HG02623 (cell line): ENCODE data around the gene YOD1.

Source experiments
- ATAC-seq: cut with Tn5 transposase; IDR thresholded peaks from one replicate; pipeline ENCODE4 v1.9.1; 2021; ENCODE audit warnings: moderate library complexity; ENCODE audit not compliant: unreplicated experiment

The YOD1 gene

DNA sequence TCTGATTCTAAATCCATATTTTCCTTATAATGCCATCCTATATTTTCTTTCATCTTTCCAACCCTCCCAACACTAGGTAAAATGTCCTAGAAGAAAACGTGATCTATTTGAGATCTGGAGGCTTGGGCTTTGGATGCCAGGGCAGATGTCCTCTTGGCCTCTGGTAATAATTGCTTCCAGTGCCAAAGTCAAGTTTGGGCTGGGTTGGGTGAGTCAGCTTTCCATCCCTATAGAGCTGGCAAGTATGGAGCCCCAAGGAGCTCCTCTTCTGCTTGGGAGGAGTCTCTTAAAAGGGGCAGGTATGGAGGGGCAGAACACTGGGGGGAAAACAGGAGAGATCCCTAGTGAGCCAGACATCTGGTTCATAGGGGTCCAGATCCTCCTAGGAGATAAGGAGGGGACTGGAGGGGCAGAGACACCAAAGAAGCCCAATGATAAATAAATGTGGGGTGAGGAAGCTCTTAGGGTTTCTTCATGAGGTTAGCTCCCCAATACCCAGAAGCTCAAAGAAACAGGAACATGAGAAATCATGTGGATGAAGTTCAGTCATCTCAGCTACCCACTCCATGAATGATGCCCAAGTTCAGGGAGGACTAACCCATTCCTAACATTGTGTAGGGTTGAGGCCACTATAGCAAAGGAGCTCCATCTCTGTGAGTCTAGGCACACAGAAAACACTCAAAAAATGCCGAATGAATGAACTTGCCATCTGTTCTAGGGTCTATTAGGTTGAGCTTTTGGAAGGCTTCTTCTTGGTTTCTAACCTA, 21.9 kb downstream of the YOD1 start:
- no peak for ATAC-seq

DNA sequence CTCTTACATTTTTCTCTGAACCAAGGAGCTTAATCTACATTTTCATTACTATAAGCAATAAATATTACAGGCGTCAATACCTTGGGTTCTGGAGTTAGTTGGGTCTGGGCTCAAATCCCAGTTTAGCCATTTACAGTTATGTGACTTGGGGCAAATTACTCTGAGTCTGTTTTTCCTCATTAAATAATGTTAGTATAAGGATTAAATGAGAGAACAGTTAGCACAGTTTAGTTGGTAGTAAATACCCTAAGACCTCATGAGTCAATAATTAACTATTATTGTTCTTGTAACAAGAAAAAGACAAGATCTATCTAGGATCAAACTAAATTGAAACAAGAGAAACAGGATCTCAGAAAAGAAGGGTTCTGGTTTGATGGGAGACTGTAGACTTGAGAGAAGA, 23.1 kb downstream of the YOD1 start:
- no peak for ATAC-seq

DNA sequence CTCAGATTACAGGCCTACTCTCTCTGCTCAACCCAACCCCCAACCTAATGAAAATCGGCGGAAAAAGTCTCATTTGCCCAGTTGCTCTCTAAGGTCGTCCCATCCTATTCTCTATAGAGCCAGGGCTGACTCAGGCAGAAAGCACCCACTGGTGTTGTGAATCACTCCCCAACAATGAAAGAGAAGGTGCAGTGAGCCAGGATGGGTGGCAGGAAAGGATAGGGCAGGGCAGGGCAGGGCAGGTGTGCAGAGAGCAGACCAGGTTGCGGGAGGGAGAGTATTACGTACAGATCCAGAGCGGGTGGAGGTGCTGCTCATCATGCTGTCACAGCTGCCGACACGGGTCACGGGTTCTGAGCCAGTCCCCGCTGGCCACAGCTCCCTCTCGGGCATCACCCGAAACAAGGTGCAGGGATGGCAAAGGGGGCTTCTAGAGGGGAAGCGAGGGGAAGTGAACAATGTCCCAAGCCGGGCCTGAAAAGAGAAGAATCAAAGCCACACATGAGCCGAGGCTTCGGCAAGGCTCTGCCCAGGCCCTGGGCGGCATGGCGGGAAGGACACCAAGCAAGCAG, 23.7 kb downstream of the YOD1 start:
- ATAC-seq, result no peak

DNA sequence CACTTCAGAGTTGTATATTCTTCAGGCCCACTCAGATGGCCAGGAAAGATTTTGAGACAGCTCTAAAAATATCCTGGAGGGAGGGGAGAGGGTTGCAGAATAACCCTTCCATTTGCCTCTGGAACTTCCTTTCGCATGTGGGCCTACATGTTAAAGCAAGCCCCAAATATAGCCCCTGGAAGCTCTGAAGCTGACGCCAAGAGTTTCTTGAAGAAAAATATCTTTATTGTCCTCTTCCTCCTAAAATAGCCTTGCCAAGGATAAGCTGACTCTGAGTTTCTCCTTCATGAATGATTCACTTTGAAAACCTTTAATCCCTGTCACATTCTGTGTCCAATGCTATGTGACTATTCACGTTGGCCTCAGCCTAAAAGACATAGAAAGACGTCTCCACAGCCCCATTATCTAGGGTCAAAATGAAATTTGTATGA, 24.9 kb downstream of the YOD1 start:
- ATAC-seq, result no peak

DNA sequence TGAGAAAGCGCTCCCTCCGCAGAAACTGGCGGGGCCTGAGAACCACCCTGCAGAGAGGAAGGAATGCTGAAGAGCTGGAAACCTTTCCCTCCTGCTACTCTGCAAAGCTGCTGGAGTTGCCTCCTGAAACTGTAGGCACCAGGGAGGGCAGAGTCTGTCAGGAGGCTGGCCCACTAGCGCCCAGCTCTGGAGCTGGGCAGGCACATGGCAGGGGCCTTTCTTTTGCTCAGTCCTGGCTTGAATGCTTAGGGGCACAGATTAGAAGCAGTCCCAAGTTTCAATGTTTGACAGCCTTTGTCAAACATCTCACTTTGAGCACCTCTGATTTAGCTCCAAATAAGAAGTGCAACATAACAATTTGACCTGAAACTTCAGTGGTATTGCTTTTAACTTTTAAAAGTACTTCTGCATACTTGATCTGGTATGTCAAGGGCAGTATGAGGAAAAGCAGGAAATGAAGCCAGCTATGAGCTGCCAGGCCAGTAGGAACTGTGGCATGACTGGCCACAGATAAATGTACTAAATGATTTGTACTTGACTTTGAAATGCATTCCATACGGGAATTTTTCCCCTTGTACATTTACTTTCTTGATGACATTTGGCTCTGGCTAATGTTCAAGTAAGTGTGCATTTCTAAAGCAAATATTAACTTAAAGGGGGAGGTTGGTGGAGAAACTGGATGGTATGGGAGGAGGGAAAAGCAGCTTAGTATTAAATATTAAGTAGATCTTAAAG, 25.7 kb downstream of the YOD1 start:
- no peak for ATAC-seq

DNA sequence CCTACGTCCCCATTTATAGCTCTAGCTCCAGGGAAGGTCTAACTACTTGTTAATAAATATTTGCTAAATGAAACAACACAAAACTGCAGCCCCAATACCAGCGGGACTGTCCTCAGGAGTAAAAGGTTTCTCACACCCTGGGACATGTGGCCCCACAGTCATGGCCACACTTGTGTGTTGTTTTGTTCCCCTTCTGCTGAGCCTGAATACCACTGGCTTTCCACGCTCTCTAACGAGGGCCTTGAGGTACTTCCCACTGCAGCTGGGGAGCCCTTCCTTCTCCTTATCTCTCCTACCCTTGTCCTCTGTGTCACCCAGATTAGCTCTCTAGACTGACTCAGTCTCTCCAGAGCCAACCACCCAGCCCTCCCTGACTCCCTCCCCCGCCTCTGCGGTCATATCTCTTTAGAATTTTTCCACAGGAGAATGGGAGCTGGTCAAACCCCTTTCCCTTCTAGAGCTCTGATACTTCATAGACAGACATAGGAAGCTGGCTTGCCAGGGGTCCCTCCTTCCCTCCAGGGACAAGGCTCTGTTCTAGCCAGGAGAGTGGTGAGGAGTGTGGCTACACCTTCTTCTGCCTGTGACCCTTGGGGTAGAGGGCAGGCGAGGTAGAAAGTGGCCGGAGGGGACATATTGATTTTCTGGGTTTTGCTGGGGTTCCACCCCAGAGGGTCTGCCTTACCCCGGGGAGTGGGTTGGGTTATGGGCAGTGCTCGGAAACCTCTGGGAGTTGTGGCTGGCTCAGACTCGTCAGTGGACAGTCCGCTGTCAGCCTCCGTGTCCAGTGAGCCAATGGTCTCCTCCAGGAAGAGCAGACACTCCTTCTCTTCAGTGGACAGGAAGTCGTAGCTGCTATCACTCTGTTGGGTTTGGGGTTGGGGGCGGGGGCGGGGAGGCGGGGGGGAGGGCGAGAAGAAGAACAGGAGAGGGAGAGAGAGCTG, 26.5 kb downstream of the YOD1 start:
- ATAC-seq, result no peak

DNA sequence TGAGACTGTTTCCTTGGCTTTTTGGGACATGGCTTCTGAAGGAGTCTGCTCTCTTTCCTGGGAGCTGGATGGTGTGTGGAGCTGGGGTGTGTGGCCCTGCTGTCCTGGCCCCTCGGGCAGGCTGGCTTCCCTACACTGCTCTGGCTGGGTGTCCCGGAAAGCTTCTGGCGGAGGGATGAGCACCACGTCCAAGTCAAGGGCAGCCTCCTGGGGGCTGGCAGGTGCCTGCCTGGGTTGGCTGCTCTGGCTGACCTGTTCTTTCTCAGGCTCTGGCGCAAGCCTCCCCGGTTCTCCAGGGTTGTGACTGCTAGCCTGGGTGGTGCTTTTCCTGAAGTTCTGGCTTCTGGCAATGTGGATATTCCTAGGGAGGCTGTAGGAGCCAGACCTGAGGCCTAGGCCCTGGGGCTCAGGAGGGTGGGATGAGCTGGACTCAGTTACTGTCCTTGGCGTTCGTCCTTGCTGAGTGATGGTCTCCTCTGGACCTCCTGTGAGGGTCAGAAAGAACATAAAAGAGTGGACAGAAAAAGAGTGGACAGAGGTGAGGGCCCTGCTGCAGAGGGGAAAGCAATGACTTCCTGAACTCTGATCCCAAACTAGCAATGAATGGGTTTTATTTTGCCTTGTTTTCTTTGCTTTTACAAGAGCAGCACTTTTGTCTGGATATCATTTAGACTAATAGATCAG, 27.9 kb downstream of the YOD1 start:
- ATAC-seq, result no peak

DNA sequence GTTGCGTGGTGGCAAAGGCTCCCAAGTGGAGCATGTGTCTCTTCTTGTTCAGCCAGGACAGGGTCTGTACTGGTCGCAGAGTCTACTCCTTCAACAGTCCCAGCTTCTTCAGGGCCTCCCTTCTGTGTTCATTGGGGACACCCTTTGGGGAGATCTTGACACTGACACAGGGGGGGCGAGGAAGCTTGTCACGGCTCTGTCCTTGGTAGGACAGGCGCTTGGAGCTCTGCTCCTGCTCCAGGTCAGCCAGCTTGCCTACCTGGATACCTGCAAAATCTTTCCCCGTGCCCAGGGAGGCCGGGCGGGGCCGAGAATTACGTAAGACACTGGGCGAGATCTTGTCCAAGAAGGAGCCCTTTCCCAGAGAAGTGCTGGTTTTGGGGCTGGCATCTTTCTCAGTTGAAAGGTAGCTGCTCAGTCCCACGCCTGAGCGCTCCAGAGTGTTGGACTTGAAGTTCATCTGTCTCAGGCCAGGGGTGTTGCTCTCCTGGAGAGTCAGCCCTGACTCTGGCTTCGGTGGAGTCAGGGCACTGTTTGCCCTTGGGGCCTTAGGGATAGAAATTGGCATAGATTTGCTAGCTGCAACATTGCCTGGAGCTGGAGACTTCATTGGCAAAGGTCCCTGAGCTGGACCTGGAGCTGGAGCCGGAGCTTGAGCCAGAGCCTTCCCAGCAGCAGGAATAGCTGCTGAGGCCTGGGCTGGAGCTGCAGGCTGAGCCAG, 29.0 kb downstream of the YOD1 start:
- ATAC-seq, result no peak

DNA sequence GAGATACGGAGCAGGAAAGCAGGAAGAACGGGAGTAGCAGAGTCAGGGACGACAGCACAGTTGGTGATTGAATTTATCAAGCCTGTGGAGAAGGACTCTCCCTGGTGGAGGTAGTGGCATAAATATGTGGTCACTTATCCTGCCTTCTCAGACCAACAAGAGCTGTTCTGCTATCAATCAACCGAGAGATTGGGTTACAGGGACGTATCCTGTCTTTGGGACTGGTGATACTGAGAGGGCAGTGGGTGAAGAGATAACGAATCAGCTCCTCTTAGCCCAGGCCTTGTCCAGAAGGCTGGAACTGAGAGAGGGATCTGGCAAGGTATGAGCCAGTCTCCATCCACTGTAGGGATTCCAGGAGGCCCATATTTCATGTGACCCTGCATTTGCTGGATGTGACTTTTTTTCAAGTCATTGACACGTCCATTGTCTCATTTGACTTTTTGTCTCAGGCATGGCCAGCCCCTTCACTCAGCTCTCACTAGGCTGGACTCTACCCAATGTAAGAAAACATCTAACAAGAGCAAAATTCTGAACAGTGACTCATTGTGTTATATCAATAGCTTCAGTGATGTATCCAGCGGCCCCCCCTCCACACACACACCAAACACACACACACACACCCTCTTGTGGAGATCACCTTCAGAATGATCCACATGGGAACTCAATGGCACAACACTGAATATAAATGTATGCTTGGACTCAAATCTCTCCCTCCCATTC, 29.7 kb downstream of the YOD1 start:
- ATAC-seq, result no peak

DNA sequence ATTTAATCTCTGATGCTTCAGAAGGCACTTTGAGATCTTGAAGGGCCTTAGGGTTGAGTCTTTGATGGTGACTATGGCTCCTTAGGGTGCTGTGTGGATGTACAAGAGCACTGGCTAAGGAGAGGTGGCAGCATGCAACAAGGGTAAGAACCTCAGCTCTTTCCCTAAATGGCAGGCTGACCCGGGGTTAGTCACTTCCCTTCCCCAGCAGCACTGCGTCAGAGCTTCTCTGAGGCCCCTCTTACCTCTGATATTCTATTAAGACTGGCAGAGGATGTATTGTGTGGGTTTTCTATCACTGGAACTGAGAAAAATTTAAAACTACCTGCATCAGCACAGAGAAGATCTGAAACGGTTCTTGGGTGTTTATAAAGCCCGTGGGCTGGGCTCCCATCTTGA, 30.3 kb downstream of the YOD1 start:
- no peak for ATAC-seq

DNA sequence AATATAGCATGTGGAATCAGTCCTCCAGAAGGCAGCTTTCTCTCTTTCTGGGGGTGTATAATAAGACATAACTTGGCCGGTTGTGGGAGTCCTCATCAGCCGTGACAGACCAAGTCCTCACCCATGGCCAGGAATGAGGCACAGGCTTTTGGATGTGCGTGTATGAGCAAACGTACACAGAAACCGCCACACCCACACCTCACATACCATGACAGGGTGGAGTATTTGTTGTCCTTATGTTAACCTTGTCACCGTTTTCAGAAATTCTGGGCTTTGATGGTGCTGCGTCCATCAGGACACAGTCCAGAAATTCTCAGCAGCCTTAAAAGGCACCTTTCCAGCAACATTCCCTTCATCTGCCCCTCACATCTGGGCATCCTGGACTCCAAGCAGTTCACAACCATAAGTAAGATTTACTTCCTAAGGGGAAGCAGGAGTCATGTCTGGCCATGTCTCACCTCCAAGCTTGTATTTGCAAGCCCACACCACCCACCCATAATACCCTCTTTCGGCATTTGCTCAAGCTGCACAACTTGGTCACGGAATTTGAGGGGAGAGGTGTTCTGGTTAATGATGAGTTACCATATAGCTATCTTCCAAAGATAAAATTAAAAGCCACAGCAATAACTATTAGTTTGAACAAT, 30.8 kb downstream of the YOD1 start:
- ATAC-seq, result no peak

DNA sequence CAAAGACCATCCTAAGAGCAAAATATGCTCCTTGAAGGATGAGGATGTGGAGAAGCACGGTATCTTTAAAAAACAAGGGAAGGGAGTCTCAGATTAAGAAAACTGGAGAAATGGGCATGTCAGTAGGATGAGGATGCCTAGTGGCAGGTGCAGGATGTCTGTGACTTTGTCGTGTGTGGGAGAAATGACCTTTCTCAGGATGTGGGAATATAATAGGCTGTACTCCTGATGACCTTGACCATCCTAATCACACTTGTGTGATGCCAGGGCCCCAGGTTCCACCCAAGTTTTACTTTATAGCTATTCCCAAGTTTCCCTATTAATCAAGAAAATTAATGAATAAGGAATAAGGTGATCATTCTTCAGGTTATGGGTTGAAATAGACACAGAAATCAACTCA, 31.3 kb downstream of the YOD1 start:
- ATAC-seq, result no peak

DNA sequence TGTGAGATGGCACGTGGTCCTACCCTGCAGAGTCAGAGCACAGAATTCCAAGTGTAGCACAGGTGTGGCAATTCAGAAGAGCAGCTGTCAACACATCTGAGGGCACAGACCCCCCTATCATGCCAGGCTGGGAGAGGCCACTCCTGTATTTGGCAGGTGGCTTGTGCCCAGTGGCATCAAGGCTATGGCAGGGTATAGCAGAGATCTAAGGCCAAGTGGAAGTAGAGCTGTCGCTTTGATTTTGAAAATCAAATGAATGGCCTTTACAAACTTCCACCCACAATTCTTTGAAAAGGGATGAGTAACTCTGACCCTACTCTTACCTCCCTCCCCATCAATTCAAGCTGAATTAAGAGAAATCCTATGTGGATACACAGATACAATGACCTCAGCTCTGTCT, 31.8 kb downstream of the YOD1 start:
- ATAC-seq, result no peak

DNA sequence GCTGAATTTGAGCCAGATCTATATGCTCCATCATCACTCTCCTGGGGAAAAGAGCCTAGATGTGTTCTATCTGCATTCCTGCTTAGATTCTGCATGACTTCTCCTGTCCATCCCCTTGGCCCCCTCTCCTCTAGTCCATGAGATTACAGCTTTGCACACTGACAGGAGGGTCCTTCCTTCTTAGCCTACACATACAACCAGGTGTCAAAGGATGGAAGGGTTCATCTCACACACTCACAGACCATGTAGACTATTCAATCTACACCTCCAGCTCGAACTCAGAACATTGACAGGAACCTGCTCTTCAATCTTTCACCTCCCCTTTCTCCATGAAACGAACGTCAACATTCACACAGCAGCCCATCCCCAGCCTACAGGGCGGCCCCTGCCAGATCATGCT, 32.3 kb downstream of the YOD1 start:
- ATAC-seq, result no peak

DNA sequence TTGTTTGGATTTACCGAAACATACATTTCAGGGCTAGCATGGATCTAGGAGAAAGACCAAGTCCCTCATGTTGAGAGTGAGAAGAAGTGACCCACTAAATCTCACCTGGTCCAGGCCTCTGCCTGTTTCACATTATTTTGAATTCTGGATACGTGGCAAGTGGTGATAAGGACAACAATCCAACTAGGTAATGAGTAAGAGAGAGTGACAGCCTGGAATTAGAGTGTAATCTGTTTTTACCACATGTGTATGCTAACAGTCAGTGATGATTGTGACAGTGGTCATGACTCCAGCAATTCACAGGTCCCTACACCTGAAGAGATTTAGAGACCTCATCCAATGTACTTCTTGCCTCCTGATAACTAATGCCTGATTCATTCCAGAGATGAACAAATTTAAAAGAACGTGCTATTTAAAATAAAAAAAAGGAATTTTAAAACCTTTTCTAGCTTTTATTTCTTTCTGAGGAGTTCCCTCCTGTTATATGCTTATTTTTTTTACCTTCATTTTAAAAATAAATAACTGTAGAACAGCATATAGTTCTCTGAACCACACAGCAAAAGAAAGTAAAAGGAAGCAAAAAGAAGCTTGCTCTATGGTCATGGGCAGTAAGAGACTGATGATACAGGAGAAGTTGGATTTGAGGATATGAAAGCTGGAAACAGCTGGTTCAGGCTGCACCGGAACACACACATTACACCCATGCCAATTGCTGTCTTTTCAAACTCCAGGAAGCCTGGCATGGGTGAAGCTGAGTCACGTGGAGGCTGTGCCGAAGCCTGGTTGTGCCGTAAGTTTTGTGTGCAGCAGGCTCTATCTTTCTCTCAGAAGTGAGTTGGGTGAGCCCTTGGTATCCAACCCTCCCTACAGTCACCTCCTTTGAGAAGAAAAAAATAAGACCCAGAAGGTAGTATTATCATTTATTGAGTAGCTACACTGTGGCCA, 33.1 kb downstream of the YOD1 start:
- ATAC-seq, result no peak

DNA sequence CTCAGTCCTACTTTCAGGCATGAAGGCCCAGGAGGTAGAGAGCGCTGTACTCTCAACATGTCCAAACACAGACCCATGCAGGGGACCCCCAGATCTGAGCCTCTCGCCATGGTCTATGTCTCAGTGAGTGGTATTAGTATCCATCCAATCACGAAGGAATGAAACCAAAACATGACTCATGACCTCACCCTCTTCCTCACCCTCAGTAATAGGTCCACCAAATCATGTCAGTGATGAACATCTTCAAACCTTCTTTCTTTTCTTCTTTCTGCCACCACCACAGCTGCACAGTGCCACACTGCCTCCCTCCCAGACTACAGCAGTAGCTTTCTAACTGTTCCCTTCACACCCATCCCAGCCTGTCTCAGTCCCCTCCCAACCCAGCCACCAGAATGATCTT, 35.2 kb downstream of the YOD1 start:
- no peak for ATAC-seq

DNA sequence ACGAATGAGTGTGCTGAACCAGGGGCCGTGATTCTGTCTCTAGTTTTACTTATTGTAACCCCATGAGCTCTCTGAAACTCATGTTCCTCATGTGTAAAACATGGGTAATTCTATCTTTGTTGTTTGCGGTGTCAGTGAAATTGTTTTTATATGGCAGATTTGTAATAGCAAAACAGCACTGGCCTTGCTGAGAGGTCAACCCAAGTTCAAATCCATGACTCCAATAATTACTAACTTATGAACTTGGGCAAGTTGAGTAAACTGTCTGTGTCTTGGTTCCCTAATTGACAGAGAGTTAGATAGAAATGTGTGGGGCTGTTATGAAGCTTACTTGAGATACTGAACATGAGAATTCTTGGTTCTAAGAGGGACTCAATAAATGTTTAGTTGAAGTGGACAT, 36.3 kb downstream of the YOD1 start:
- ATAC-seq, result no peak
